HPDE6-E6E7 (cell line): ENCODE data around the gene PVALB.

Experiments
- DNase-seq: peaks from one replicate; pipeline ENCODE4 v3.0.0; 2011; ENCODE audit warnings: missing footprints; ENCODE audit errors: extremely low spot score

PVALB gene

GRCh38 chr22:36846949-36847348 lies 30.1 kb upstream of the PVALB start:
- no peak for DNase-seq

DNA sequence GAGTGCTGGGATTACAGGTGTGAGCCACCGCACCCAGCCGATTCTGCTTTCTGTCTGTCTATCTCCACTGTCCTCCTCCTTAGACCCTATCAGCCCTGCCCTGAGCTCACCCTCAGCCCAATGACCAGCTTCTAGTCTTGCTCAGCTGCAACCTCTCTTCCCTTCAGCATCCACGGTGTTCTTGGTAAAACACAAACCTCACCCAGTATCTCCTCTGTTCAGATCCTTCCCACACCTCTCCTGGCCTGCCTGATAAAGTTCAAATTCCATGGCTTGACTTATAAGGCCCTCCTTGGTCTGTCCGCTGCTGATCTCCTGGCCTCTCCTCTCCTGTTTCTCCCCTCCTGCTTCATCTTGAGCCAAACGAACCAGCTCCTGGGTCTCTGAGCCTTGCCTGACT lies 29.4 kb upstream of the PVALB start:
- no peak for DNase-seq

DNA sequence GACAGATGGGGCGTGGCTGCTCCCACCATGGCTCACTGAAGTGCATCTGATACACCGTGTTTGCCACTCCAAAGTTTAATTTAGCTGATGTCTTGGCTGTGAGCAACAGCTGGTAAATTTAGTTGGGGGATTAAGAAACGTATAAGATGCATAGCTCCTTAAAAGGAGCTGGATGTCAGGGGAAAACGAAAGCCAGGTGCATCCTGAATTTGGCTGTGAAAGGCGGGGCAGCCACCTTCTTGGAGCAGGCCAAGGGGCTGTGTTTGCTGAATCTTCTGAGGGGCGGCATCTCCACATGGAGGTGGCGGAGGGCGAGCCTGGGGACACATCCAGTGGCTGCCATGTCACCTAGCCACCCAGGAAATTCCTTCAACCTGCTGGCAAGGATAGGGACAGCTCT lies 23.3 kb upstream of the PVALB start:
- no peak for DNase-seq

DNA sequence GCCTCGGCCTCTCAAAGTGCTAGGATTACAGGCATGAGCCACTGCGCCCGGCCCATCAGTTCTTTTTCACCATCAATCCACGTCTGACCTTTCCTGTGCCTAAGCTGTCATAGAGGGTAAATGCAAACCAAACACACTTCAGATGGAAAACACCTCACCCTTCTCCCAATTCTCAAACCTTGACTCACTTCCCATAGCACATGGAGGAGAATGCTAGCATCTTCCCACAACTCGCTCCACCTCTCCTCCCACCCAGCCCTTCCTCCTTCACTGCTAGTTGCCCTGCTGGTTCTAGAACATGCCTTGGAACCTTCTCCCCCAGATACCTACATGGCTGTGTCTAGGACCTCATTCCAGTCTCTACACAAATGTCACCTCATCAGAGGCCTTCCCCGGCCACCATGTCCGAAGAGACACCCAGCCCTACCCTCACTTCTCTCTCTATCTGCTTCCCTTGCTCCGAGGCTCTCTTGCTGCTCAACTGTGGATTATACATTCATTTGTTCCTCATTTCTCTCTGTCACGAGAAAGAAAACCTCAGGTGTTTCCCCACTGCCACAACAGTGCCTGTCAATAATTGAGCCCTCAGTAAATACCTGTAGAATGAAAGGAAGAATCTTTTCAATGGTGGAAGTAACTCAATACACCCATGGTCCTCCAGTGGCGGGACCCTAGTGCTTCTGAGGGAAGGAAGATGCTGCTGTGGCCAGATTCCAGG lies 22.7 kb upstream of the PVALB start:
- no peak for DNase-seq

GRCh38 chr22:36838119-36839030 lies 21.5 kb upstream of the PVALB start:
- no peak for DNase-seq

DNA sequence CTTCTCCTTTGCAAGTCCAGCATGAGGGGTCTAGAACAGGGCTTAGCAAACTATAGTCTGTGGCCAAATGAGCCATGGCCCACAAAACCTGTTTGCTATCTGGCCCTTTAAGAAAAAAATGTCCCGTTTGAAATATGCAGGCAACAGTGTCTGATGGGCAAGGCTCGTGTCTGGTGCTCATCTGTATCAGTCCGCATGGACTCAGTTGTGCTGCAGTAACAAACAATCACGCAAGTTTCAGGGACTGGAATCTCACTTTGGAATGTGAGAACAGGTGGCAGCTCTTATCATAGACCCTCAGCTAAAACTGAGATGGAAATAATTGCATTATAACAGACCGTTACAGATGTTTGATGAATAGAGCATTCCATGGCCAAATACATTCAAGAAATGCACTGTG lies 19.1 kb upstream of the PVALB start:
- DNase-seq: no peak

DNA sequence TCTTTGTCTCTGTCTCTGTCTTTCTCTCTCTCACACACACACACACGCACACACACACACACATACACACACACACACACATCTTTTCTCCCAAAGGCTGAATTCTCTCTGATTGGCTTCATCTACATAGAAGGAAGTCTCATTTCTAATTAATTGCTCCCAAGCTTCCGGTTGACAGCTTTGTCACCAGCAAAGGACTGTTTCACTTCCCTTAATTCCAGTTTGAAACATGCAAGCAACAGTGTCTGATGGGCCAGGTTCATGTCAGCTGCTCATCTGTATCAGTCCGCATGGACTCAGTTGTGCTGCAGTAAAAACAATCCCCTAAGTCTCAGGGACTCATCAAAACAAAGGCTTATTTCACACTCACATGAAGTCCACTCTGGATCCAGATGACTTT lies 16.2 kb upstream of the PVALB start:
- DNase-seq: no peak

GRCh38 chr22:36831717-36832116 lies 14.9 kb upstream of the PVALB start:
- DNase-seq: no peak

DNA sequence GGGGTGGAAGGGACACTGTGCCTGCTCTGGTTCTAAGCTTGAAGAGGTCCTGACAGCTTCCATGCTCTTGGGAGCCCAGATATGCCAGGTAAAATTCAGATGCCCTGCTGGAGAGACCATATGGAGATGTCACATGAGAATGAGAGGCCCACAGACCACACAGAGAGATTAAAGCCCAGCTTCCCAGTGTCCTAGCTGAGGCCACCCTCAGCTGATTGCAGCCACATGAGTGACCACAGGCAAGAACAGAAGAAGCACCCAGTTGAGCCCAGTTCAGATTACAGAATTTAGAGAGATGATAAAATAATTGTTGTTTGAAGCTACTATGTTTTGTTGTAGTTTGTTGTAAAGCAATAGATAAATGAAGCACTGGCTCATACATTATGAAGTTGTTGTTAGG lies 14.4 kb upstream of the PVALB start:
- no peak for DNase-seq

- DNase-seq: no peak
Observed at GRCh38 chr22:36830601-36831000, 13.8 kb upstream of the PVALB start.

DNA sequence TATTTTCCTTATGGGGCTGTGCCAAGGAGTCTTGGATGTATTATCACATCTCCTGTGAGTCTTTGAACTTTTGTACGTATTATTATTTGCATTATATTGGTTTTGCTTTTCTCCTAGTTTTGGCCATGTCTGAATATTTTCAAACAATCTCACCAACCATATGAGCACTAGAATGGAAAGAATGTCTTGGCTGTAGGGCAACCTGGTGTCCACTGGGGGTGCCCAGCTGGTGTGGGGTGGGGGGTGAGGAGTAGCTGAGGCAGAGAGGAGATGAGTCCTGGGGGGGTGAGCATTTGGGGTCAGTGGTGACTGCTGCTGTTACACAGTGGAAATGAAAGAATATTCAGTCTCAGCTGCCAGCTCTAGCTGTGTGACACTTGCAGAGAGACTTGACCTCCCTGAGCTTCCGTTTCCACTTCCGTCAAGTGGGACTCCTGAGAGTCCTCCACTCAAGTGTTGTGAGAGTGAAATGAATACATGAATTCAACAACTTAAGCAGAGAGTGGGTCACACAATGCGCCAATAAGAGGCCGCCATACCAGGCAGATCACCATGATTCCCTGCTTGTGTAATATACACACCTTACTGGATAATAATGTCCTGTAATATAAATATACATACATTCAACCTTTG lies 12.7 kb upstream of the PVALB start:
- DNase-seq: no peak

DNA sequence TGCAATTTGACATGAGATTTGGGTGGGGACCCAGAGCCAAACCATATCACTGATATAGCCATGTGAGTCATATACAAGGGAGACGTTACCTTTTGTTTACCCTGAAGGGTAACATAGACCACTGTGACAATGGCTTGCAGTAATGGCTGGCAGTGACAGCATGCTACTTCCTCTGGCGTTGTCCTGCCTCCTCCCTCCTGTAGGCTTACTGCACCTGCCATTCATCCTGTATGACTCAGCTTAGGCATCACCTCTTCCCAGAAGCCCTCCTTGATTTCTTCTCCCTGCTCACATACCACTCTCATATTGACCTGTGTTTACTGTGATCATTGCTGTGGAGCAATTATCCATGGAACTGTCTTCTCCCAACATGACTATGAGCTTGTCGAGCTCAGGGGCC lies 12.0 kb upstream of the PVALB start:
- DNase-seq: no peak

DNA sequence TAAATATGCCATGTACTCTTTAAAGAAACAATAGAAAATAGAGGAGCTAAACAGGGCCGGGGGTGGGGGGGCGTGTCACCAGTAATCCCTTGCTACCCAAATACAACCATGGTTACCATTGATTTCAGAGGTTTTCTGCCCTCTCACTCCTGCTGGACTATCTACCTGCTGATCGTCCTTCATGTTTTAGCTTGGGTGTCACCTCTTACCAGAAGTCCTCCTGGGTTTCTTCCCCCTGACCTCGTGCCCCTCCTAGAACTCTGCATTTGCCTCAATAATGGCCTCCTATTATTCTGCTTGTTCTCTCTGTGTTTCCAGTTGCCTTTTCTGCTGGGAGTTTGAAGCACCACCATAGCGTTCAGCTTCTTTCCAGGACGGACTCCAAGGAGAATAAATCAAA lies 9.4 kb upstream of the PVALB start:
- DNase-seq: no peak

DNA sequence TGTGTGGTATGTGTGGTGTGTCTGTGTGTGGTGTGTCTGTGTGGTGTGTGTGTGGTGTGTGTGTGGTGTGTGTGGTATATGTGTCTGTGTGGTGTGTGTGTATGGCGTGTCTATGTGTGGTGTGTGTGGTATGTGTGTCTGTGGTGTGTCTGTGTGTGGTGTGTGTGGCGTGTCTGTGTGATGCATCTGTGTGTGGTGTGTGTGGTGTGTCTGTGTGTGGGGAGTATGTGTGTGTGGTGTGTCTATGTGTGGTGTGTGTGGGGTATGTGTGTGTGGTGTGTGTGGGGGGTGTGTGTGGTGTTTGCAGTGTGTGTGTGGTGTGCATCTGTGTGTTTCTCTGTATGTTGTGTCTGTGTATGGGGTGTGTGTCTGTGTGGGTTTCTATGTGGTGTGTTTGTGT lies 7.8 kb upstream of the PVALB start:
- DNase-seq: no peak

DNA sequence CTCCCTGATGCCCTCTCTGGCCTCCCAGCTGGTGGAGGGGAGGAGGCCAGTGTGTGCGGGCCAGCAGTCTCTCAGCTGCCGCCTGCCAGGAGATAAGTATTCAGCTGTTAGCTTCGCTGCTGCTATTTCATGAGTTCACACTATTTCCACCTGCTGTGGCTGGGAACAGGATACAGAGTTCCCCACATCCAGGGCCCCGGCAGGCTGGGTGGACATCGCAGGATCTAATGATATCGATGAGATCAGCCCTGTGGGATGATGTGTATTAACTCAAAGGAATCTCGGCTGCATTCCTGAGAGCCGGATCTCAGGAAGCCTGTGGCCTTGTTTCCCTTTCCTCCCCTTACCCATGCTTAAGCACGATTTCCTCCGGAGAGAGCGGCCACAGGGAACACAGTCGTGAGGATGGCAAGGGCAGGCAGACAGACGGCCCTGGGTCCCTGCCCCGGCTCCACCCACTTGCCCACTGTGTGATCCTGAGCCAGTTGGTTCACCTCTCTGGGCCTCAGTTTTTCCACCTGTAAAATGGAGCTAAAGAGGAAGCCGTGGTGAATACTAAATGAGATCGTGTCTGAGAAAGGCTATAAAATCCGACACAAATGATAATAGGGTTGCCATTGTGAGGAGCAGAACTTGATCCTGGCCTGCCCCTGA lies 6.5 kb upstream of the PVALB start:
- no peak for DNase-seq

DNA sequence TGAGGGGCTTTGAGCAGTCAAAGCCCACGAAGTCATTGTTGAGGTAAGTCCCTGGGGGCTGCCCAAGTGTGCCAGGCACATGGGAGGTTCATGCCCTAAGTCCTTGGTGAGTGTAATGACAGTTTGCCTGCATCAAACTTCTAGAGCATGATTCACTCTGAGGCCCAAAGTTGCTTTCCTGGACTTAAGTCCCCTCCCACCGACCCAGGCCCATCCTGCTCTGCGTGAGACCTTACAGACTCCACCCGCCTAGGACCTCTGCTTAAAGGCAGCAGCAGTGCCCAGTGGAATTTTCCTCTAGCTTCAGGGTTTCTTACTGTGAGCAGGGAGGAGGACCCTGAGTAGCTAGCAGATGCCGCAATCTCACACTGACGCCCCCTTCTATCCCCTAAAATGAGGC lies 5.7 kb upstream of the PVALB start:
- DNase-seq: no peak

GRCh38 chr22:36819112-36819511 lies 2.3 kb upstream of the PVALB start:
- DNase-seq: no peak

DNA sequence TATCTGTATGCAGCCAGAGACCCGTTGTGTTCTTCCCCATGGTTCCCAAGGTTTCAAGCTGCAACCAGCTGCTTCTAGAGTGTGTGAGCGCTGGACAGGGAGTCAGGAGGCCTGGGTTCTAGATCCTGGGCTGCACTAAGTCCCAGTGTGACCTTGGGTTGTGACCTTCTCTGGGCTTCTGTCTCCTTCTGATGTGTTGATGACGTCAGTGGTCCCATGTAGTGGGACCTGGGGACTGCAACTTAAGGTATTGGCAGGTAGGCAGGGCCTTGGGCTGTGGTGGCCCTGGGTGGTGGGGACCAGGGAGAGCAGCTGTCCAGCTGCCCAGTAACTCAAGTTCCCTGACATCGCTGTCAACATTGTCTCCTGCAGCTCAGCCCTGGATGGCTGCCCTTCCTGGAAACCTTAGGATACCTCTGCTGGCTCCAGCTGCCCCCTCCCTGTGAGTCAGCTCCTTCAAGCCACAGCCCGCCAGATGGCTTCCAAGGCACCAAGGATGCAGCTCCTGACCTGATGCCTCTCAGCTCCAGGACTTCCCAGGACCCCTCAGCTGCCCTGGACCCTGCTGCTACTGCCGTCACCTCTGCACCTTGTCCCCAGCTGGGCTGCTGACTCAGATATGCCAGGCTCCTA lies 1.3 kb upstream of the PVALB start:
- DNase-seq: no peak

GRCh38 chr22:36817525-36817848 lies 652 bp upstream of the PVALB start:
- DNase-seq: no peak

GRCh38 chr22:36816339-36816635 lies 548 bp downstream of the PVALB start:
- DNase-seq: no peak

DNA sequence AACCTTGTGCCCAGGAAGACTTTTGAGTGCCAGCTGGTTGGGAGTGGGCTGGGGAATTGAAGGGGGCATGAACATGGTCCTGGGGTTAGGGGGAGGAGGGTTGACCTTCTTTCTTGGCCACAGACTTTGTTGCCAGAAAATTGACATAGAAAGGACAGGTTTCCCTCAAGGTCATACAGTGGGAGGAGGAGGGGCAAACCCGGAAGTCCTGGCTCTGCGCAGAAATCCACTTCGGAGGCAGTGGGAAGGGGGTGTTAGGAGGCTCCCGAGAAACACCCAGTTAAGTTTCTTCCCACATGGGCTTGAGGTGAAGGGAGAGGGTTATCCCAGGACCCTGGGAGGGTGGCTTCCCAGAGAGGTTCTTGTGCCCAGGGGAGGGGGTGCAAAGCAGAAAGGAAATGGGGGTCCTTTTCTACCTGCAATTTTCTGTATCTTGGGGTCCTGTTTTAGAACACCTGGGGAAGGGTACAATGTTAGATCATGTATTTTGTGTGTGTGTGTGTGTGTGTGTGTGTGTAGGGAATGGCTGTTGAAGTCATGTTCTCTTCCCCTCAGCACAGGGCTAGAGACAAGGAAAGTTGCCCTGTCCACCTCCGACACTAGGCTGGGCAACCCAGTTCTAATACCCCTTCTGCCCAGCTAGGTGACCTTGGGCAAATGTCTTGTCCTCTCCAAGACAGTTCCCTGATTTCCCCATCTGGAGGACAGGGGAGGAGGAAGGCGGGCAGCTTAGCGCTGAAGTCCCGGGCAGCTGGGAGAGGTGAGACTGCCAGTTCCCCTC lies 1.1 kb downstream of the PVALB start:
- DNase-seq: no peak
